Thoracic aorta (tissue), 2 donors: ENCODE results near the gene KRTAP10-5. TPM values are rescaled to one million over a fixed set of nuclear protein-coding genes. Genes with fewer than 3 reads are reported as not detected.

ENCODE experiments used
- ATAC-seq: fragments of 150-250 bp; one replicate; pipeline ENCODE4 v1.8.0; 2017; ENCODE audit warnings: low read depth; ENCODE audit not compliant: insufficient number of reproducible peaks, low FRiP score
- DNase-seq: peaks from one replicate; pipeline ENCODE4 v3.0.0-alpha.2; 2020; ENCODE audit warnings: low spot score
- H3K27ac ChIP-seq, 2 donors: fragments of 200-600 bp; sonication (generic); 1 replicate in 1 of 2; 2 replicates in 1 of 2; pipeline ENCODE4 v1.5.1; 2016; ENCODE audit warnings: mild to moderate bottlenecking in 2 of 2, moderate library complexity in 2 of 2
- H3K27me3 ChIP-seq: fragments of 200-600 bp; sonication (generic); replicated peaks from 2 replicates; pipeline ENCODE4 v1.6.0; 2016; ENCODE audit warnings: mild to moderate bottlenecking; ENCODE audit not compliant: insufficient read depth
- H3K36me3 ChIP-seq: fragments of 200-600 bp; sonication (generic); one replicate; pipeline ENCODE4 v1.5.1; 2016
- H3K4me1 ChIP-seq, 2 donors: fragments of 200-600 bp; sonication (generic); 1 replicate in 1 of 2; 2 replicates in 1 of 2; pipeline versions ENCODE4 v1.5.1 to v1.6.0; 2016; ENCODE audit warnings: low read depth in 2 of 2, mild to moderate bottlenecking in 1 of 2; ENCODE audit not compliant: control insufficient read depth in 1 of 2
- H3K4me3 ChIP-seq: fragments of 200-600 bp; sonication (generic); 2 replicates; pipeline ENCODE4 v1.5.1; 2016; ENCODE audit warnings: mild to moderate bottlenecking
- H3K9me3 ChIP-seq: fragments of 200-600 bp; sonication (generic); 2 replicates; pipeline ENCODE4 v1.5.1; 2016
- CTCF ChIP-seq: fragments of 200-600 bp; sonication (generic); IDR thresholded peaks from one replicate; pipeline ENCODE4 v1.5.1; 2019; ENCODE audit warnings: antibody characterized with exemption
- total RNA-seq, 2 donors: library from RNA; depleted of rRNA; stranded (reverse); fragments of >200 nt; gene quantifications; one replicate each; pipeline versions ENCODE4 v1.1.0 to v1.2.3, GENCODE V29; 2016

The KRTAP10-5 gene
- total RNA-seq, 2 donors from 2014 or later: not detected

DNA sequence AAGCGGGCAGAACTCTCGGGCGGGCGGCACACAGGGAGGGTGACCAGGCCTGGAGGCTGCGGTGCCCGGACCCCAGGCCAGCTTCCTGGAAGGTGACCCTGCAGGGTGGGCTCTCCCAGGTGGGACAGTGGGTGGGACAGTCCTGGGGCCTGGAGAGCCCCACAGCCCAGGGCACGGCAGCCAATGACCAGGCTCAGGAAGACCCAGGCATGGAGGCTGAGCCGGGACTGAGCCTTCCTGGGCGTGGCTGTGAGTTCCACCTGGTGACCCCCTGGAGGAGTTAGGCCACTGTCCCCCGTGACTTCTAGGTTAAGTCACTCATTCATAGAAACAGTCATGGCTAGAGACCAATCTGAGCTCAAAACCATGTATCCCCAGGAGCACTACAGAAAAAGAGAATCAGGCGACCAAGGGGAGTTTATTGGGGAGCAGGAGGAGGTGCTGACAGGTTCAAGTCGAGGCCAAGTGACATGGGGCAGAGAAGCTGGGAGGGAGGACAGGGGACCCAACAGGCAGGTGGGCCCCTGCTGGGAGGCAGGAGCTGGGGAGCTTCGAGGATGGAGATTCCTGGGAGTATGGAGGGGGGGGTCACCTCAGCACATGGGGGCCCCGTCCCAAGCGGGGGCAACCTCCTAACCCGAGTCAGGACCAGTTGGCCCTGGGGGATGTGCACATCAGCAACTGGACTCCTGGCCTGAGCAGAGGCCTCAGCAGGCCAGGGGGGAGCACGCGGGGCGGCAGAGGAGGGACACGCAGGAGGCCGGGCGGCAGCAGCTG is 1.2 kb downstream of the KRTAP10-5 start:
- DNase-seq (no peak), ATAC-seq (no peak)
- H3K9me3 ChIP-seq: peaks cover 13% of the 10 kb centered on the region
- no peaks in the 10 kb centered on the region for H3K4me1 ChIP-seq
- H3K36me3 ChIP-seq: no peaks in the 10 kb centered on the region
- H3K27me3 ChIP-seq: no peaks in the 10 kb centered on the region
- H3K27ac ChIP-seq: no peak overlapping the region
- H3K4me3 ChIP-seq: no peak overlapping the region
- TF ChIP-seq CTCF: no peak

- H3K36me3 ChIP-seq: no peaks in the 10 kb centered on the region
- no peaks in the 10 kb centered on the region for H3K27me3 ChIP-seq
- DNase-seq (no peak), ATAC-seq (no peak)
- no peak for TF ChIP-seq CTCF
- H3K4me3 ChIP-seq: no peak overlapping the region
- no peak overlapping the region for H3K27ac ChIP-seq
- no peaks in the 10 kb centered on the region for H3K4me1 ChIP-seq
- peaks cover 13% of the 10 kb centered on the region for H3K9me3 ChIP-seq
Observed at GRCh38 chr21:44578371-44579055, 1.9 kb downstream of the KRTAP10-5 start.

GRCh38 chr21:44576025-44576420 is 4.4 kb downstream of the KRTAP10-5 start:
- no peak overlapping the region for H3K27ac ChIP-seq
- ATAC-seq (no peak), DNase-seq (no peak)
- H3K4me3 ChIP-seq: no peak overlapping the region
- peaks cover 7% of the 10 kb centered on the region for H3K9me3 ChIP-seq
- no peak for TF ChIP-seq CTCF
- no peaks in the 10 kb centered on the region for H3K4me1 ChIP-seq
- H3K36me3 ChIP-seq: no peaks in the 10 kb centered on the region
- H3K27me3 ChIP-seq: no peaks in the 10 kb centered on the region

GRCh38 chr21:44575307-44576024 is 4.9 kb downstream of the KRTAP10-5 start:
- Histone ChIP-seq H3K4me3 (no peak overlapping the region), H3K27me3 (no peaks in the 10 kb centered on the region), H3K9me3 (peaks cover 6% of the 10 kb centered on the region), H3K36me3 (no peaks in the 10 kb centered on the region), H3K27ac (no peak overlapping the region), H3K4me1 (no peaks in the 10 kb centered on the region)
- TF ChIP-seq CTCF: no peak
- DNase-seq: no peak
- ATAC-seq: no peak
